Measurements from ENCODE around the gene ZNF774. TPM values are rescaled to one million over a fixed set of nuclear protein-coding genes. Genes with fewer than 3 reads are reported as not detected.

Gene ZNF774
- total RNA-seq, 1 donor from 2014 or later, result 1.2 TPM

GRCh38 chr15:90351479-90352106, 491 bp upstream of the ZNF774 start:
- intact Hi-C loops (cut with micrococcal nuclease), result loop anchor here (2.0 kb wide), 1 partner anchor 37 kb away; the partner anchor contains the start of gene IQGAP1
- Mint-ChIP-seq H3K4me3 (peak overlapping the region; percentile 89), H3K9me3 (no peaks in the 10 kb centered on the region), H3K27ac (peak overlapping the region; percentile 89), H3K36me3 (ENCODE audit: low read depth) (no peaks in the 10 kb centered on the region), H3K27me3 (peaks cover 8% of the 10 kb centered on the region), H3K4me1 (peaks cover 6% of the 10 kb centered on the region)
- DNase-seq, result no peak

DNA sequence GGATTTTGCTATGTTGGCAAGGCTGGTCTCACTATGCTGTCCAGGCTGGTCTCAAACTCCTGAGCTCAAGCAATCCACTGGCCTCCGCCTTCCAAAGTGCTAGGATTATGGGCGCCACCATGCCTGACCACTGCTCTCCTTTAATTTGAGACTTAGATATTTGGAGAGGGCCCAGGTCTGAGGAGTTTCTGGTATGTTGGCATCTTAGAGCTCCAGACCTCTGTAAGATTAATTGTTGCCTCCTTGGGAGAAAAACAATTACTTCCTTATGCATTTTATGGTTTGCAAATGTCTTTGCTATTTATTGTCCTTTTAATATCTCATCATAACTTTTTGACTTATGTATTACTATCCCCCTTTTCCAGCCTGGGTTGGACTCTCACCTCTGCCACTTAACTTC, 2.9 kb downstream of the ZNF774 start:
- H3K36me3 Mint-ChIP-seq (ENCODE audit: low read depth), result peaks cover 2% of the 10 kb centered on the region
- intact Hi-C loops (cut with micrococcal nuclease), result no loop called here
- no peak overlapping the region for H3K4me3 Mint-ChIP-seq
- no peak overlapping the region for H3K27ac Mint-ChIP-seq
- no peaks in the 10 kb centered on the region for H3K9me3 Mint-ChIP-seq
- H3K4me1 Mint-ChIP-seq, result peaks cover 14% of the 10 kb centered on the region
- peaks cover 3% of the 10 kb centered on the region for H3K27me3 Mint-ChIP-seq
- no peak for DNase-seq

GRCh38 chr15:90358124-90359033, 6.3 kb downstream of the ZNF774 start:
- H3K4me1 Mint-ChIP-seq, result peaks cover 23% of the 10 kb centered on the region
- DNase-seq, result no peak
- H3K9me3 Mint-ChIP-seq, result no peaks in the 10 kb centered on the region
- H3K27me3 Mint-ChIP-seq, result no peaks in the 10 kb centered on the region
- intact Hi-C loops (cut with micrococcal nuclease), result no loop called here
- peak overlapping the region; percentile 63 for H3K27ac Mint-ChIP-seq
- no peak overlapping the region for H3K4me3 Mint-ChIP-seq
- peaks cover 2% of the 10 kb centered on the region for H3K36me3 Mint-ChIP-seq (ENCODE audit: low read depth)

- Mint-ChIP-seq H3K27me3 (no peaks in the 10 kb centered on the region), H3K4me3 (no peak overlapping the region), H3K36me3 (ENCODE audit: low read depth) (peaks cover 2% of the 10 kb centered on the region), H3K9me3 (no peaks in the 10 kb centered on the region), H3K4me1 (peaks cover 31% of the 10 kb centered on the region), H3K27ac (no peak overlapping the region)
- intact Hi-C loops (cut with micrococcal nuclease), result loop anchor here (5.0 kb wide), 2 partner anchors 47 to 62 kb away; no protein-coding TSS in a partner anchor
- DNase-seq, result no peak
These were observed 8.7 kb downstream of the ZNF774 start for GRCh38 chr15:90360746-90361145.

DNA sequence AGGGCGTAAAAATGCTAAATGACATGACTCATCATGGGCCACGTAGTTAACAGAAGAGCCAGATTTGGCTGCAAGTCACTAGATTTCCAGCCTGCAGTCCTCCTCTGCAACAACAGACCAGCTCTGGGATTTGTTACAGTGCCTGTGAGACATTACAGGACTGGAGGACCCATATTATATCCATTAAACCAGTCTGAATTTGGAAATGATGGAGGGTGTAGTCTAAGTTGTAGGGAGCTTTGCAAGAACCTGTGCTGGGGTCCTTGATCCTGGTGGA, 10.8 kb downstream of the ZNF774 start:
- H3K27ac Mint-ChIP-seq, result peak overlapping the region; percentile 13
- H3K4me1 Mint-ChIP-seq, result peaks cover 34% of the 10 kb centered on the region
- no peak for DNase-seq
- intact Hi-C loops (cut with micrococcal nuclease), result loop anchor here (1.0 to 5.0 kb wide), 5 partner anchors 14 to 119 kb away; partner anchors contain the start of gene IQGAP1
- H3K9me3 Mint-ChIP-seq, result no peaks in the 10 kb centered on the region
- H3K36me3 Mint-ChIP-seq (ENCODE audit: low read depth), result peaks cover 2% of the 10 kb centered on the region
- no peak overlapping the region for H3K4me3 Mint-ChIP-seq
- H3K27me3 Mint-ChIP-seq, result no peaks in the 10 kb centered on the region

DNA sequence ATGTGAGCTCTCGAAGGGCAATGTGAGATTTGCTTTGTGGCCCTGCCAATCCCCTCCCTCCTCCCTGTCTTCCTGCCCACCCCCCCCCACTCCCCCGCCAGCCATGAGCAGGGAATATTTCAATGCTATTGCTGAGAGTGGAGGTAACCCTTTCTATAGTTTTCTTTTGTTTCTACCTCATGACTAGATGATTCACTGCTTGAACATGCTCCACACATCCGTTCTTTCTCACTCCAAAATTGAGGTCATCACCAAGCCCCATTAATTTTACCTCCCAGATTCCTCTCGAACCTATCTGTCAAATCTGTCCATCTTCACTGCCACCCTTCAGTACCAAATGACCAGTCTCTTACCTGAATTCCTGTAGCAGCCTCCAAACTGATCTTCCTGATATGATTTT, 12.2 kb downstream of the ZNF774 start:
- intact Hi-C loops (cut with micrococcal nuclease), result loop anchor here (5.0 kb wide), 2 partner anchors 43 to 58 kb away; no protein-coding TSS in a partner anchor
- Mint-ChIP-seq H3K27ac (peak overlapping the region; percentile 69), H3K9me3 (no peaks in the 10 kb centered on the region), H3K36me3 (ENCODE audit: low read depth) (no peaks in the 10 kb centered on the region), H3K4me1 (peaks cover 26% of the 10 kb centered on the region), H3K27me3 (no peaks in the 10 kb centered on the region), H3K4me3 (no peak overlapping the region)
- no peak for DNase-seq

GRCh38 chr15:90365414-90366055, 13.5 kb downstream of the ZNF774 start:
- no peaks in the 10 kb centered on the region for H3K27me3 Mint-ChIP-seq
- no peak overlapping the region for H3K27ac Mint-ChIP-seq
- peaks cover 26% of the 10 kb centered on the region for H3K4me1 Mint-ChIP-seq
- no peak overlapping the region for H3K4me3 Mint-ChIP-seq
- H3K9me3 Mint-ChIP-seq, result no peaks in the 10 kb centered on the region
- DNase-seq, result no peak
- intact Hi-C loops (cut with micrococcal nuclease), result no loop called here
- H3K36me3 Mint-ChIP-seq (ENCODE audit: low read depth), result no peaks in the 10 kb centered on the region

GRCh38 chr15:90367576-90367975, 15.5 kb downstream of the ZNF774 start:
- intact Hi-C loops (cut with micrococcal nuclease), result no loop called here
- no peak for DNase-seq
- H3K4me3 Mint-ChIP-seq, result no peak overlapping the region
- no peaks in the 10 kb centered on the region for H3K36me3 Mint-ChIP-seq (ENCODE audit: low read depth)
- no peaks in the 10 kb centered on the region for H3K27me3 Mint-ChIP-seq
- no peak overlapping the region for H3K27ac Mint-ChIP-seq
- no peaks in the 10 kb centered on the region for H3K9me3 Mint-ChIP-seq
- peaks cover 17% of the 10 kb centered on the region for H3K4me1 Mint-ChIP-seq

DNA sequence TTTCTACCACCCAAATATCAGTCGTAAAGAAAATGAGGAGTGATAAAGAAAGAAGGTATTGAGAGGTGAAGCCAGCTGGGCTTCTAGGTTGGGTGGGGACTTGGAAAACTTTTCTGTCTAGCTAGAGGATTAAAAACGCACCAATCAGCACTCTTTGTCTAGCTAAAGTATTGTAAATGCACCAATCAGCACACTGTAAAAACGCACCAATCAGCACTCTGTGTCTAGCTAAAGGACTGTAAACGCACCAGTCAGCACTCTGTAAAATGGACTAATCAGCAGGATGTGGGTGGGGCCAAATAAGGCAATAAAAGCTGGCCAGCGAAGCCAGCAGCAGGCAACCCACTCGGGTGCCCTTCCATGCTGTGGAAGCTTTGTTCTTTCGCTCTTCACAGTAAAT, 23.0 kb downstream of the ZNF774 start:
- no peak for DNase-seq
- H3K27me3 Mint-ChIP-seq, result no peaks in the 10 kb centered on the region
- H3K4me3 Mint-ChIP-seq, result no peak overlapping the region
- peaks cover 19% of the 10 kb centered on the region for H3K9me3 Mint-ChIP-seq
- intact Hi-C loops (cut with micrococcal nuclease), result no loop called here
- peaks cover 31% of the 10 kb centered on the region for H3K4me1 Mint-ChIP-seq
- H3K27ac Mint-ChIP-seq, result no peak overlapping the region
- H3K36me3 Mint-ChIP-seq (ENCODE audit: low read depth), result peaks cover 16% of the 10 kb centered on the region

DNA sequence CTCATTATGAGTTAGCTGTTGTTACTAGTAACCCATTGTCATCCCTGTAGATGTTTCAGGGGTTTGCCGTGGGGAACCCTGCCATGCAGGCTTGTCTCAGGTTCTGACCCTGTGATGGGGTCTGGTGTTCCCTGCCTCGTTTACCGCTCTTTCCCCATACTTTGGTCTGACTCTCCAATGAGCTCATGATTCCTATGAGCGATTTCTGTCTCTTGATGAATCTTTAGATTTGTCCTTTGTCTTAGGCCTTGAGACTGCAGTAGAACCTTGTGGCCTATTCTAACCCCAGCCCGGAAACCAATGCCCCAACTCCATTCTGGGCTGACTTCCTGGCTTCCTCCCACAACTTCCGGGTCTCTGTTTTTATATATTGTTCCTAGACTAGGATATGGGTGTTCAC, 24.7 kb downstream of the ZNF774 start:
- Mint-ChIP-seq H3K27me3 (no peaks in the 10 kb centered on the region), H3K27ac (peak overlapping the region; percentile 92), H3K36me3 (ENCODE audit: low read depth) (peaks cover 20% of the 10 kb centered on the region), H3K9me3 (peaks cover 23% of the 10 kb centered on the region), H3K4me1 (peaks cover 31% of the 10 kb centered on the region), H3K4me3 (peak overlapping the region; percentile 59)
- intact Hi-C loops (cut with micrococcal nuclease), result loop anchor here (1.0 kb wide), 1 partner anchor 14 kb away; no protein-coding TSS in a partner anchor
- peak; percentile 91 for DNase-seq

GRCh38 chr15:90379263-90379662, 27.2 kb downstream of the ZNF774 start:
- Mint-ChIP-seq H3K27ac (no peak overlapping the region), H3K4me1 (peaks cover 34% of the 10 kb centered on the region), H3K4me3 (no peak overlapping the region), H3K27me3 (no peaks in the 10 kb centered on the region), H3K9me3 (peaks cover 23% of the 10 kb centered on the region), H3K36me3 (ENCODE audit: low read depth) (peaks cover 20% of the 10 kb centered on the region)
- intact Hi-C loops (cut with micrococcal nuclease), result no loop called here
- DNase-seq, result no peak

DNA sequence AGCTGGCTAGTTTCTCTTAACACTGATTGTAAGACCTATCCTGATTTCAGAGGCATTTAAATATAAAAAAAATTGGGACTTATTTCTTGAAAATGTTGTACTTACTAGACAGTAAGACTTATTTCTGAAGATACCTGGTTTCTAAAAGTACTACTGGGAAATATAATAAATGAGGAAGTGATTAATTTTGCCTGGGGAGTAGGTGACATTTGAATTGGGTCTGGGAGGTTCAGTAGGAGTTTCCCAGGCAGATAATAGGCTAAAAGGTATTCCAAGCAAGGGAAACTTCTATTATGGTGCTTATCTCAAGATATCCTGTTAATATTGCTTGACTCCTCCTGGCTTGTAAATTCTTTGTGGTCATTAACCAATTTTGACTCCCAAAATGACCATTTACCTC, 29.4 kb downstream of the ZNF774 start:
- Mint-ChIP-seq H3K36me3 (ENCODE audit: low read depth) (peaks cover 17% of the 10 kb centered on the region), H3K4me1 (peaks cover 29% of the 10 kb centered on the region), H3K9me3 (peaks cover 16% of the 10 kb centered on the region), H3K4me3 (no peak overlapping the region), H3K27me3 (no peaks in the 10 kb centered on the region), H3K27ac (no peak overlapping the region)
- intact Hi-C loops (cut with micrococcal nuclease), result loop anchor here (10.0 kb wide), 2 partner anchors 147 to 553 kb away; partner anchors contain the start of genes CIB1, GDPGP1, HDDC3 and UNC45A
- no peak for DNase-seq

- DNase-seq, result no peak
- intact Hi-C loops (cut with micrococcal nuclease), result loop anchor here (10.0 kb wide), 2 partner anchors 148 to 552 kb away; partner anchors contain the start of genes CIB1, GDPGP1, HDDC3 and UNC45A
- H3K27me3 Mint-ChIP-seq, result no peaks in the 10 kb centered on the region
- H3K36me3 Mint-ChIP-seq (ENCODE audit: low read depth), result peaks cover 12% of the 10 kb centered on the region
- H3K4me1 Mint-ChIP-seq, result peaks cover 23% of the 10 kb centered on the region
- peaks cover 16% of the 10 kb centered on the region for H3K9me3 Mint-ChIP-seq
- H3K4me3 Mint-ChIP-seq, result no peak overlapping the region
- no peak overlapping the region for H3K27ac Mint-ChIP-seq
These were observed 30.2 kb downstream of the ZNF774 start for GRCh38 chr15:90382320-90382719.

Measured in activated CD4-positive, alpha-beta T cell treated with anti-CD3 and anti-CD28 coated beads, Interleukin-2, amount 10 ng/mL, durations not matched to agents 24 days and 14 days (primary cell).